ENCODE results near the gene RIN3. TPM values are rescaled to one million over a fixed set of nuclear protein-coding genes. Genes with fewer than 3 reads are reported as not detected.

Gene RIN3
- total RNA-seq, 4 donors from 2014 or later, result 2.1 to 10.4 (median 7.2) TPM

- no peak for DNase-seq (ENCODE audit: low spot score in 2 of 2)
- TF ChIP-seq CTCF (IDR thresholded peaks at IDR 0.05), result no peak
- no peak for TF ChIP-seq EP300 (IDR thresholded peaks at IDR 0.05)
- no peak for TF ChIP-seq POLR2A (IDR thresholded peaks at IDR 0.05)
- no peak for TF ChIP-seq POLR2AphosphoS5 (IDR thresholded peaks at IDR 0.05)
- Histone ChIP-seq H3K27me3 (no peaks in the 10 kb centered on the region), H3K27ac (no peak overlapping the region), H3K9me3 (no peaks in the 10 kb centered on the region), H3K36me3 (peaks cover 14% of the 10 kb centered on the region), H3K4me1 (peaks cover 8% of the 10 kb centered on the region), H3K4me3 (no peak overlapping the region)
- 83% methylated on average over 6 of the region's 7 CpGs for WGBS
Measured at GRCh38 chr14:92581206-92581605, 67.6 kb downstream of the RIN3 start.

GRCh38 chr14:92581966-92582566 lies 68.5 kb downstream of the RIN3 start:
- Histone ChIP-seq H3K27me3 (no peaks in the 10 kb centered on the region), H3K9me3 (no peaks in the 10 kb centered on the region), H3K27ac (no peak overlapping the region), H3K4me1 (peaks cover 14% of the 10 kb centered on the region), H3K4me3 (no peak overlapping the region), H3K36me3 (peaks cover 14% of the 10 kb centered on the region)
- no peak for TF ChIP-seq EP300 (IDR thresholded peaks at IDR 0.05)
- no peak for TF ChIP-seq POLR2AphosphoS5 (IDR thresholded peaks at IDR 0.05)
- TF ChIP-seq CTCF (IDR thresholded peaks at IDR 0.05), result no peak
- TF ChIP-seq POLR2A (IDR thresholded peaks at IDR 0.05), result no peak
- WGBS, result 91% methylated on average over 11 of the region's 11 CpGs
- no peak for DNase-seq (ENCODE audit: low spot score in 2 of 2)

- no peak for TF ChIP-seq POLR2A (IDR thresholded peaks at IDR 0.05)
- no peak for TF ChIP-seq EP300 (IDR thresholded peaks at IDR 0.05)
- TF ChIP-seq POLR2AphosphoS5 (IDR thresholded peaks at IDR 0.05), result no peak
- no peak for TF ChIP-seq CTCF (IDR thresholded peaks at IDR 0.05)
- Histone ChIP-seq H3K27ac (no peak overlapping the region), H3K4me1 (peaks cover 16% of the 10 kb centered on the region), H3K9me3 (no peaks in the 10 kb centered on the region), H3K27me3 (no peaks in the 10 kb centered on the region), H3K4me3 (no peak overlapping the region), H3K36me3 (peaks cover 9% of the 10 kb centered on the region)
- no peak for DNase-seq (ENCODE audit: low spot score in 2 of 2)
- WGBS, result 94% methylated on average over 12 of the region's 12 CpGs
Measured at GRCh38 chr14:92582706-92583452, 69.3 kb downstream of the RIN3 start.

GRCh38 chr14:92584220-92584619 lies 70.6 kb downstream of the RIN3 start:
- H3K27me3 ChIP-seq, result no peaks in the 10 kb centered on the region
- H3K4me1 ChIP-seq, result peaks cover 16% of the 10 kb centered on the region
- peaks cover 7% of the 10 kb centered on the region for H3K36me3 ChIP-seq
- H3K27ac ChIP-seq, result no peak overlapping the region
- DNase-seq (ENCODE audit: low spot score in 2 of 2), result no peak
- H3K9me3 ChIP-seq, result no peaks in the 10 kb centered on the region
- 100% methylated on average over 2 of the region's 3 CpGs for WGBS
- TF ChIP-seq EP300 (IDR thresholded peaks at IDR 0.05) (no peak), POLR2AphosphoS5 (IDR thresholded peaks at IDR 0.05) (no peak), POLR2A (IDR thresholded peaks at IDR 0.05) (no peak), CTCF (IDR thresholded peaks at IDR 0.05) (no peak)
- no peak overlapping the region for H3K4me3 ChIP-seq

GRCh38 chr14:92584816-92585215 lies 71.2 kb downstream of the RIN3 start:
- no peak overlapping the region for H3K27ac ChIP-seq
- no peaks in the 10 kb centered on the region for H3K9me3 ChIP-seq
- H3K4me3 ChIP-seq, result no peak overlapping the region
- no peak for DNase-seq (ENCODE audit: low spot score in 2 of 2)
- WGBS, result 89% methylated on average over 6 of the region's 6 CpGs
- TF ChIP-seq EP300 (IDR thresholded peaks at IDR 0.05) (no peak), POLR2AphosphoS5 (IDR thresholded peaks at IDR 0.05) (no peak), CTCF (IDR thresholded peaks at IDR 0.05) (no peak), POLR2A (IDR thresholded peaks at IDR 0.05) (no peak)
- H3K4me1 ChIP-seq, result peaks cover 16% of the 10 kb centered on the region
- peaks cover 7% of the 10 kb centered on the region for H3K36me3 ChIP-seq
- H3K27me3 ChIP-seq, result no peaks in the 10 kb centered on the region

All from suprapubic skin (tissue), 4 donors.